Gastrocnemius medialis (tissue), 4 donors: Measurements from ENCODE around the gene UPF3A.

Experiments
- CTCF ChIP-seq, 5 experiments: fragments of 450-650 bp in 3 of 5; fragments of 200-600 bp in 2 of 5; sonication (generic) in 2 of 5; IDR thresholded peaks in 4 of 5; conservative IDR thresholded peaks in 1 of 5; 1 replicate in 4 of 5; 2 replicates in 1 of 5; pipeline ENCODE4 v1.5.1; 2016 to 2019; ENCODE audit warnings: antibody characterized with exemption in 5 of 5, mild to moderate bottlenecking in 3 of 5, moderate library complexity in 3 of 5
- POLR2A ChIP-seq, 2 donors: fragments of 450-650 bp; IDR thresholded peaks; one replicate each; pipeline ENCODE4 v1.6.1; 2017; ENCODE audit warnings: antibody characterized with exemption in 2 of 2, mild to moderate bottlenecking in 2 of 2, moderate library complexity in 2 of 2

GRCh38 chr13:114319441-114319913, 38.1 kb downstream of the UPF3A start:
- TF ChIP-seq CTCF (IDR thresholded peaks at IDR 0.05 in 4 of 5, conservative IDR thresholded peaks at IDR 0.05 in 1 of 5), result no peak
- no peak for TF ChIP-seq POLR2A (IDR thresholded peaks at IDR 0.05)
